ENCODE results near the gene CEP131. TPM values are rescaled to one million over a fixed set of nuclear protein-coding genes. Genes with fewer than 3 reads are reported as not detected.

CEP131 gene
- total and polyA plus RNA-seq, 7 donors: 3.7 to 8.6 (median 4.9) TPM

- Histone ChIP-seq H3K4me3 (no peak overlapping the region), H3K4me1 (peaks cover under 1% of the 10 kb centered on the region), H3K9me3 (no peaks in the 10 kb centered on the region), H3K27ac (no peak overlapping the region), H3K36me3 (ENCODE audit: insufficient read depth in 1 of 2, low read depth in 1 of 2) (peaks cover 0 to 72% of the 10 kb centered on the region in 2 donors), H3K27me3 (ENCODE audit: insufficient read depth in 3 of 3, low read length in 2 of 3) (no peaks in the 10 kb centered on the region)
- TF ChIP-seq CTCF (IDR thresholded peaks at IDR 0.05): no peak
- no peak for ATAC-seq
- WGBS, 3 donors: 92 to 94% (median 94%) methylated on average over 18 of the region's 18 CpGs
- intact Hi-C loops (cut with DNase I): no loop called here
- no peak for DNase-seq
Observed at GRCh38 chr17:81261096-81261495, 38.3 kb upstream of the CEP131 start.

- H3K4me3 ChIP-seq: no peak overlapping the region
- no peaks in the 10 kb centered on the region for H3K27me3 ChIP-seq (ENCODE audit: insufficient read depth in 3 of 3, low read length in 2 of 3)
- 89 to 92% (median 89%) methylated on average over 18 to 19 of the region's 19 CpGs for WGBS, 3 donors
- H3K4me1 ChIP-seq: peaks cover 5% of the 10 kb centered on the region
- no peak overlapping the region for H3K27ac ChIP-seq
- ATAC-seq (no peak), DNase-seq (no peak)
- H3K36me3 ChIP-seq (ENCODE audit: insufficient read depth in 1 of 2, low read depth in 1 of 2): peaks cover 0 to 68% of the 10 kb centered on the region in 2 donors
- intact Hi-C loops (cut with DNase I): no loop called here
- H3K9me3 ChIP-seq: no peaks in the 10 kb centered on the region
- no peak for TF ChIP-seq CTCF (IDR thresholded peaks at IDR 0.05)
Observed at GRCh38 chr17:81260641-81261040, 37.9 kb upstream of the CEP131 start.

GRCh38 chr17:81260171-81260570 is 37.4 kb upstream of the CEP131 start:
- H3K27ac ChIP-seq: no peak overlapping the region
- intact Hi-C loops (cut with DNase I): no loop called here
- H3K4me1 ChIP-seq: peaks cover 9% of the 10 kb centered on the region
- TF ChIP-seq CTCF (IDR thresholded peaks at IDR 0.05): no peak
- no peaks in the 10 kb centered on the region for H3K9me3 ChIP-seq
- no peaks in the 10 kb centered on the region for H3K27me3 ChIP-seq (ENCODE audit: insufficient read depth in 3 of 3, low read length in 2 of 3)
- no peak overlapping the region for H3K4me3 ChIP-seq
- 88 to 92% (median 91%) methylated on average over 15 to 17 of the region's 17 CpGs for WGBS, 3 donors
- peaks cover 0 to 63% of the 10 kb centered on the region in 2 donors for H3K36me3 ChIP-seq (ENCODE audit: insufficient read depth in 1 of 2, low read depth in 1 of 2)
- ATAC-seq: no peak
- DNase-seq: no peak

GRCh38 chr17:81259058-81259605 is 36.4 kb upstream of the CEP131 start:
- intact Hi-C loops (cut with DNase I): loop anchor here (5.0 kb wide), 2 partner anchors 33 to 223 kb away; no protein-coding TSS in a partner anchor
- Histone ChIP-seq H3K9me3 (no peaks in the 10 kb centered on the region), H3K27me3 (ENCODE audit: insufficient read depth in 3 of 3, low read length in 2 of 3) (no peaks in the 10 kb centered on the region), H3K4me1 (peaks cover 18% of the 10 kb centered on the region), H3K4me3 (no peak overlapping the region), H3K27ac (no peak overlapping the region), H3K36me3 (ENCODE audit: insufficient read depth in 1 of 2, low read depth in 1 of 2) (peaks cover 0 to 56% of the 10 kb centered on the region in 2 donors)
- TF ChIP-seq CTCF (IDR thresholded peaks at IDR 0.05): no peak
- 90 to 93% (median 91%) methylated on average over 22 to 23 of the region's 23 CpGs for WGBS, 3 donors
- DNase-seq (no peak), ATAC-seq (no peak)

GRCh38 chr17:81258292-81258691 is 35.5 kb upstream of the CEP131 start:
- Histone ChIP-seq H3K4me1 (peaks cover 18% of the 10 kb centered on the region), H3K9me3 (no peaks in the 10 kb centered on the region), H3K36me3 (ENCODE audit: insufficient read depth in 1 of 2, low read depth in 1 of 2) (peaks cover 0 to 47% of the 10 kb centered on the region in 2 donors), H3K4me3 (no peak overlapping the region), H3K27me3 (ENCODE audit: insufficient read depth in 3 of 3, low read length in 2 of 3) (no peaks in the 10 kb centered on the region), H3K27ac (no peak overlapping the region)
- TF ChIP-seq CTCF (IDR thresholded peaks at IDR 0.05): no peak
- ATAC-seq: no peak
- intact Hi-C loops (cut with DNase I): loop anchor here (5.0 kb wide), 2 partner anchors 34 to 224 kb away; no protein-coding TSS in a partner anchor
- DNase-seq: no peak
- 87 to 90% (median 90%) methylated on average over 15 to 20 of the region's 20 CpGs for WGBS, 3 donors
